CD8-positive, alpha-beta memory T cell (primary cell): ENCODE results near the gene SHROOM3. TPM values are rescaled to one million over a fixed set of nuclear protein-coding genes. Genes with fewer than 3 reads are reported as not detected.

Source experiments
- CTCF ChIA-PET: fragments of 350-600 bp; sonication (Branson Sonifier 250); formaldehyde crosslinking; loops from one replicate; lab custom pipeline; 2021; ENCODE audit warnings: antibody characterized with exemption; lab: Charles Lee
- POLR2A ChIA-PET: fragments of 350-600 bp; sonication (Branson Sonifier 250); formaldehyde crosslinking; loops from one replicate; lab custom pipeline; 2021; ENCODE audit warnings: antibody characterized with exemption; lab: Charles Lee
- DNase-seq, 5 donors: peaks; one replicate each; pipeline versions ENCODE4 v3.0.0 to v3.0.0-alpha.2; 2020 to 2022; ENCODE audit warnings: mixed read lengths in 1 of 5
- H3K27ac ChIP-seq: one replicate; pipeline ENCODE4 v1.7.0; 2013; ENCODE audit warnings: low read depth, mild to moderate bottlenecking, low read length, moderate library complexity
- H3K27me3 ChIP-seq: 2 replicates; pipeline ENCODE4 v1.7.0; 2013; ENCODE audit warnings: low read length, mild to moderate bottlenecking; ENCODE audit not compliant: insufficient read depth, poor library complexity, severe bottlenecking
- H3K36me3 ChIP-seq: 2 replicates; pipeline ENCODE4 v1.7.0; 2013; ENCODE audit warnings: mild to moderate bottlenecking, low read length, moderate library complexity; ENCODE audit not compliant: insufficient read depth
- H3K4me1 ChIP-seq: 2 replicates; pipeline ENCODE4 v1.7.0; 2013; ENCODE audit warnings: mild to moderate bottlenecking, low read length, moderate library complexity; ENCODE audit not compliant: insufficient read depth
- H3K4me3 ChIP-seq: 2 replicates; pipeline ENCODE4 v1.7.0; 2013; ENCODE audit warnings: mild to moderate bottlenecking, low read length
- H3K9me3 ChIP-seq: 2 replicates; pipeline ENCODE4 v1.7.0; 2013; ENCODE audit warnings: mild to moderate bottlenecking, low read length
- H3K27ac Mint-ChIP-seq, 8 donors: one replicate each; pipeline ENCODE4 v1.8.0; 2020 to 2021; ENCODE audit warnings: mixed read lengths in 8 of 8, mild to moderate bottlenecking in 6 of 8, inconsistent platforms in 3 of 8, moderate library complexity in 3 of 8
- H3K27me3 Mint-ChIP-seq, 2 donors: one replicate each; pipeline ENCODE4 v1.8.0; 2020 to 2021; ENCODE audit warnings: mixed read lengths in 2 of 2, mild to moderate bottlenecking in 1 of 2, moderate library complexity in 1 of 2
- H3K36me3 Mint-ChIP-seq, 3 donors: one replicate each; pipeline ENCODE4 v1.8.0; 2020 to 2021; ENCODE audit warnings: mixed read lengths in 3 of 3, inconsistent platforms in 1 of 3, mild to moderate bottlenecking in 1 of 3
- H3K4me1 Mint-ChIP-seq, 3 donors: one replicate each; pipeline ENCODE4 v1.8.0; 2020 to 2021; ENCODE audit warnings: mixed read lengths in 3 of 3, inconsistent platforms in 1 of 3, mild to moderate bottlenecking in 1 of 3
- H3K4me3 Mint-ChIP-seq, 7 donors: one replicate each; pipeline ENCODE4 v1.8.0; 2020 to 2021; ENCODE audit warnings: mixed read lengths in 7 of 7, mild to moderate bottlenecking in 6 of 7, moderate library complexity in 4 of 7, inconsistent platforms in 2 of 7
- H3K9me3 Mint-ChIP-seq, 5 donors: one replicate each; pipeline ENCODE4 v1.8.0; 2020 to 2022; ENCODE audit warnings: mixed read lengths in 5 of 5, mild to moderate bottlenecking in 3 of 5, moderate library complexity in 2 of 5, inconsistent platforms in 1 of 5
- polyA plus RNA-seq: library from polyadenylated mRNA; unstranded; fragments of 300-500 nt; fragmentation: Illumina TruSeq; gene quantifications from one replicate; pipeline ENCODE4 v1.2.3, GENCODE V29; 2021
- total RNA-seq, 2 experiments: library from RNA; stranded (reverse); gene quantifications; one replicate each; pipeline ENCODE4 v1.2.3, GENCODE V29; 2021

Gene SHROOM3
- total and polyA plus RNA-seq, 3 experiments from 2014 or later = not detected

- Mint-ChIP-seq H3K9me3 (peaks cover 5 to 9% (median 5%) of the 10 kb centered on the region in 5 donors), H3K4me3 (no peak overlapping the region), H3K36me3 (peaks cover 0 to 4% (median 0%) of the 10 kb centered on the region in 3 donors), H3K27me3 (peaks cover 15 to 46% of the 10 kb centered on the region in 2 donors), H3K27ac (no peak overlapping the region), H3K4me1 (no peaks in the 10 kb centered on the region)
- Histone ChIP-seq H3K27me3 (no peaks in the 10 kb centered on the region), H3K4me3 (no peak overlapping the region), H3K27ac (no peak overlapping the region), H3K36me3 (no peaks in the 10 kb centered on the region), H3K9me3 (no peaks in the 10 kb centered on the region), H3K4me1 (no peaks in the 10 kb centered on the region)
- no peak for DNase-seq
- POLR2A ChIA-PET = no interaction called here
- CTCF ChIA-PET = no interaction called here
Observed at GRCh38 chr4:76752861-76753501, 318.0 kb downstream of the SHROOM3 start.

DNA sequence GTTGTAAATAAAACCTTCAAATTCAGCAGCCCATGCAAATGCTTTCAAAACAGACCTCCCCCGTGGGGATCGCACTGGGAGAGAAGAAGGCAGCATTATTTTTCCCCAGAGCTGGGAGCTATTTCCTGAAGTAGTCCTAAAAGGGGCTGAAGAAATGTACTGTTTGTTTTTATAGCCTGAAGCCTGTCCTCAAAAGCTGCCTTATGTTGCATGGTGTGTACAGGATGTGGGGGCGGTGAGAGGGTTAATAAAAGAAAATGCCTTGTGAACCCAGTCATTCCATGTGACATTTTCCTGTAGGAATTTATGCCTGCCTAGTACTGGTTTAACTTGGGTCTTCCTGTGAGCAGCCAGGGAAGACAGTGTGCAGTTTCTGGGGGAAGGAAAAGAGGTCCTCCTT is 318.8 kb downstream of the SHROOM3 start:
- CTCF ChIA-PET = no interaction called here
- POLR2A ChIA-PET = no interaction called here

DNA sequence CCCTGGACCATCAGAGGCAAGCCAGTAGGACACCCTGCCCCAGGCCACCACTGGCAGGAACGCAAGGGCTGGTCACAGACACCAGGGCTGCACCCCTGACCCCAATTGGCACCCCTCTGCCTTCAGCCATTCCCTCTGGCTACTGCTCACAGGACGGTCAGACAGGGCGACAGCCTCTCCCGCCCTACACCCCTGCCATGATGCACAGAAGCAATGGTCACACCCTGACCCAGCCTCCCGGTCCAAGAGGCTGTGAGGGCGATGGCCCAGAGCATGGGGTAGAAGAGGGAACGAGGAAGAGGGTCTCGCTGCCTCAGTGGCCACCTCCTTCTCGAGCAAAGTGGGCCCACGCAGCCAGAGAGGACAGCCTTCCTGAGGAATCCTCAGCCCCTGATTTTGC is 319.4 kb downstream of the SHROOM3 start:
- Histone ChIP-seq H3K27me3 (no peaks in the 10 kb centered on the region), H3K36me3 (no peaks in the 10 kb centered on the region), H3K27ac (no peak overlapping the region), H3K9me3 (no peaks in the 10 kb centered on the region), H3K4me3 (no peak overlapping the region), H3K4me1 (no peaks in the 10 kb centered on the region)
- Mint-ChIP-seq H3K9me3 (peaks cover 3 to 9% (median 5%) of the 10 kb centered on the region in 5 donors), H3K36me3 (peaks cover 0 to 4% (median 0%) of the 10 kb centered on the region in 3 donors), H3K4me3 (no peak overlapping the region), H3K27ac (no peak overlapping the region), H3K4me1 (no peaks in the 10 kb centered on the region), H3K27me3 (peaks cover 17 to 39% of the 10 kb centered on the region in 2 donors)
- no peak for DNase-seq
- ChIA-PET CTCF (no interaction called here), POLR2A (no interaction called here)

More for the DNA sequence above, 318.8 kb downstream of the SHROOM3 start:
- Histone ChIP-seq H3K4me1 (no peaks in the 10 kb centered on the region), H3K27ac (no peak overlapping the region), H3K36me3 (no peaks in the 10 kb centered on the region), H3K27me3 (no peaks in the 10 kb centered on the region), H3K4me3 (no peak overlapping the region), H3K9me3 (no peaks in the 10 kb centered on the region)
- Mint-ChIP-seq H3K4me1 (no peaks in the 10 kb centered on the region), H3K36me3 (peaks cover 0 to 4% (median 0%) of the 10 kb centered on the region in 3 donors), H3K27ac (no peak overlapping the region), H3K4me3 (no peak overlapping the region), H3K27me3 (peaks cover 15 to 43% of the 10 kb centered on the region in 2 donors), H3K9me3 (peaks cover 5 to 9% (median 5%) of the 10 kb centered on the region in 5 donors)
- no peak for DNase-seq

DNA sequence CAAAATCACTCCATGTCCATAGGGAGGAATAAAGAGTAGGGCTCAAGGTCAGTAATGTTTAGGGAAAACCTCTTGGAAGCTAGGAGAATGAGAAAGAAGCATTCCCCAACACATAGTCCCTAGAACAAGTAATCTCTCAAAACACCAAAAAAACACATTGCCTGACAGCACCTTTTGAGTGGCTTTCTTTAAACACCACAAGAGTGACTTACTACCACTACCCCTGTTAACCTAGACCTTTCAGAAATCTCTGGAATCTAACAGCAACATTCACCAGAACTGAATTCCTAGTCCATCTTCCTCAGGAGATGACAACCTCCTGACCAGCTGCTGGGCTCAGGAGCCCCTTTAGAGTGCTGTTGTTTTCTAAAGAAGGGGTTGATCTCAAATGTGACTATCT is 320.7 kb downstream of the SHROOM3 start:
- ChIA-PET CTCF (no interaction called here), POLR2A (no interaction called here)
- H3K4me1 Mint-ChIP-seq = no peaks in the 10 kb centered on the region
- DNase-seq = no peak
- Histone ChIP-seq H3K27ac (no peak overlapping the region), H3K27me3 (no peaks in the 10 kb centered on the region), H3K4me1 (no peaks in the 10 kb centered on the region), H3K9me3 (no peaks in the 10 kb centered on the region), H3K36me3 (no peaks in the 10 kb centered on the region), H3K4me3 (no peak overlapping the region)
- H3K4me3 Mint-ChIP-seq = no peak overlapping the region
- H3K27ac Mint-ChIP-seq = no peak overlapping the region
- peaks cover 3 to 9% (median 5%) of the 10 kb centered on the region in 5 donors for H3K9me3 Mint-ChIP-seq
- peaks cover 0 to 4% (median 0%) of the 10 kb centered on the region in 3 donors for H3K36me3 Mint-ChIP-seq
- H3K27me3 Mint-ChIP-seq = peaks cover 12 to 39% of the 10 kb centered on the region in 2 donors

GRCh38 chr4:76756416-76756815 is 321.4 kb downstream of the SHROOM3 start:
- Histone ChIP-seq H3K27me3 (no peaks in the 10 kb centered on the region), H3K4me1 (no peaks in the 10 kb centered on the region), H3K9me3 (no peaks in the 10 kb centered on the region), H3K27ac (no peak overlapping the region), H3K36me3 (no peaks in the 10 kb centered on the region), H3K4me3 (no peak overlapping the region)
- H3K4me3 Mint-ChIP-seq = no peak overlapping the region
- ChIA-PET CTCF (no interaction called here), POLR2A (no interaction called here)
- peaks cover 3 to 7% (median 4%) of the 10 kb centered on the region in 5 donors for H3K9me3 Mint-ChIP-seq
- peaks cover 0 to 3% (median 0%) of the 10 kb centered on the region in 3 donors for H3K36me3 Mint-ChIP-seq
- H3K27ac Mint-ChIP-seq = no peak overlapping the region
- H3K4me1 Mint-ChIP-seq = no peaks in the 10 kb centered on the region
- DNase-seq = no peak
- H3K27me3 Mint-ChIP-seq = peaks cover 11 to 40% of the 10 kb centered on the region in 2 donors

DNA sequence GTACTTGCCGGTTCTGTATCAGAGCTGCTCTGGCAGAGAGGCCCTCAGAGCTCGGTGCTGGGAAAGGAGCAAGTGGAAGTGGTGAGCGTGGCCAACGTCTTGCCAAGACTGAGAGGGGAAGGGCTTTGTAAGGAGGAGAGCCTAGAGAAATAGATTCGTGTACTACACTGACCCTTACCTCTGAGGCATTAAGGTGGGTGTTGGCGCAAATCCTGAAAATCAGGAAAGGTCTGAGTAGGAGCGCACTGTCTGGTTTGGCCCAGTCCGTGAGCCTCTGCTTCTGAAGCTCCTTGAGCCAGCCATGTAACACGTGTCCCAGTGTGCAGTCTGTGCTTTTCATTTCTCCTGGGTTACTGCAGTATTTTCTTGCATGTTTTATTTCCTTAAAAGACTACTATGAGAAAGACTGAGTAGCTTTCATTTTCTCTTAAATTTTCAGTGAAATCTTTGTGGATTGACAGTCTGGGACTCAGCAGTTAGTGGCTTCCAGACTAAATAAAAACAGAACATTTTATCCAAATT is 322.4 kb downstream of the SHROOM3 start:
- ChIA-PET POLR2A (no interaction called here), CTCF (interaction anchor here (1.0 kb wide), 1 partner anchor 24 kb away, joined by 3 read pairs; no protein-coding TSS in a partner anchor)
- H3K4me1 ChIP-seq = no peaks in the 10 kb centered on the region
- no peak for DNase-seq
- Mint-ChIP-seq H3K36me3 (no peaks in the 10 kb centered on the region), H3K9me3 (no peaks in the 10 kb centered on the region), H3K4me3 (no peak overlapping the region), H3K27ac (no peak overlapping the region), H3K4me1 (no peaks in the 10 kb centered on the region), H3K27me3 (peaks cover 11 to 37% of the 10 kb centered on the region in 2 donors)
- H3K36me3 ChIP-seq = no peaks in the 10 kb centered on the region
- no peaks in the 10 kb centered on the region for H3K9me3 ChIP-seq
- no peak overlapping the region for H3K27ac ChIP-seq
- no peaks in the 10 kb centered on the region for H3K27me3 ChIP-seq
- H3K4me3 ChIP-seq = no peak overlapping the region

DNA sequence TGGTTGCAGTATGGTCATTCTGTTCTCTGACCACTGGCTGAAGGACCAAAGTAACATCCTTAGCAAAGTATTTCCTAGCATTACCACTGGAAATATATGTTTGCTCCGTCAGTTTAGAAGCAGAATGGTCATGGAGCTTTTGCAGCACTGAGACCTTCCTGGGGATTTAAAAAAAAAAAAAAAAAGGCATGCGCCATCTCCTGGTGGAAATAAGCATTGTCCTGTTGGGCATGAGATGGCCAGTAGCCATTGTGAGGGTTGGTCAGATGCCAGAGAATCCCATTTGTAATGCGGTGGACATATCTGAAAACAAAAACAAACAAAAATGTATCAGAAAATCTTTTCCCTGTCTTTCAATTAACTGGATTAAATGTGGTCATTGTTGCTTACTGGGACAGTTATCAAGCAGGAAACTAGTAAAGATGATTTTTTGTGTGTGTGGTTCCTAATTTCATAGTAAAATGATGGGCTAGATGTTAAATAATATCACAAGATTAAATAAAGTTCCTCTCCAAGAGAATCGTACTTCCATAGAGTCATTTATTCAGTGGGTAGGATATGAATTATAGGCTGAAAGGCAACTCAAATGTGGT is 323.4 kb downstream of the SHROOM3 start:
- Histone ChIP-seq H3K36me3 (no peaks in the 10 kb centered on the region), H3K4me3 (no peak overlapping the region), H3K27ac (no peak overlapping the region), H3K27me3 (no peaks in the 10 kb centered on the region), H3K9me3 (no peaks in the 10 kb centered on the region), H3K4me1 (no peaks in the 10 kb centered on the region)
- H3K27ac Mint-ChIP-seq = no peak overlapping the region
- DNase-seq = no peak
- H3K27me3 Mint-ChIP-seq = peaks cover 7 to 31% of the 10 kb centered on the region in 2 donors
- H3K36me3 Mint-ChIP-seq = no peaks in the 10 kb centered on the region
- POLR2A ChIA-PET = no interaction called here
- H3K9me3 Mint-ChIP-seq = no peaks in the 10 kb centered on the region
- CTCF ChIA-PET = interaction anchor here (1.0 kb wide), 1 partner anchor 24 kb away, joined by 3 read pairs; no protein-coding TSS in a partner anchor
- H3K4me1 Mint-ChIP-seq = no peaks in the 10 kb centered on the region
- H3K4me3 Mint-ChIP-seq = no peak overlapping the region

DNA sequence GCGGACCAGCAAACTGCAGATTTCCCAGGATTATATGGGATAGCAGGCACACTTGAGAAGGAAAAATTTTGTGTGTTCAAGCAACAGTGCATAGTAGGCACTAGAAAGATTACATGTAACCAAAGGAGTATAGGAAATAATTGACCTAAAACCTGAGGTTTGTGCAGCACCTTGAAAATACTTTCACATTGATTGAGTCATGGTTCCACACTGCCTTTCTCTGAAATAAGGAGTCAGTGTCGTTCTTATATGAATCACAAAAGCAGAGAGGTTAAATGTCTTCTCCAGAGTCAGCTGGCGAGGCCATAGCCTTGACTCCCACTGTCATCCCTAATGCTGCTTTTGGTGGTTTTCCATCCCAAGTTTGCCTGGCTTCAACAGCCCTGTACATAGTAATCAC is 324.0 kb downstream of the SHROOM3 start:
- H3K4me3 Mint-ChIP-seq = no peak overlapping the region
- no peak overlapping the region for H3K27ac Mint-ChIP-seq
- no peak for DNase-seq
- H3K27ac ChIP-seq = no peak overlapping the region
- H3K9me3 Mint-ChIP-seq = no peaks in the 10 kb centered on the region
- H3K4me1 Mint-ChIP-seq = no peaks in the 10 kb centered on the region
- H3K27me3 Mint-ChIP-seq = peaks cover 8 to 30% of the 10 kb centered on the region in 2 donors
- H3K36me3 ChIP-seq = no peaks in the 10 kb centered on the region
- POLR2A ChIA-PET = no interaction called here
- H3K36me3 Mint-ChIP-seq = no peaks in the 10 kb centered on the region
- no peak overlapping the region for H3K4me3 ChIP-seq
- H3K9me3 ChIP-seq = no peaks in the 10 kb centered on the region
- no peaks in the 10 kb centered on the region for H3K27me3 ChIP-seq
- CTCF ChIA-PET = interaction anchor here (1.1 kb wide), 1 partner anchor 10 kb away, joined by 3 read pairs; no protein-coding TSS in a partner anchor
- no peaks in the 10 kb centered on the region for H3K4me1 ChIP-seq
